ENCODE measurements around the gene KAT8.
A peak's percentile ranks its signal among the peaks of the same experiment; 100 is the strongest.
"Not testable (repeated sequence)": the region's sequence is repeated elsewhere in the genome, so short reads cannot be mapped to it uniquely, and the experiment has no call there.

The KAT8 gene

GRCh38 chr16:31149894-31150890 is 32.7 kb downstream of the KAT8 start, which contains the start of gene PRSS36:
Gene PRSS36, minus strand, starts transcription at chr16:31150066. Its CDS starts 31 bp downstream, at chr16:31150035.
- no peak for DNase-seq

GRCh38 chr16:31150976-31151375 is 33.5 kb downstream of the KAT8 start:
- not testable (repeated sequence) for DNase-seq

- no peak for DNase-seq
Observed at GRCh38 chr16:31157136-31157535, 39.7 kb downstream of the KAT8 start.

GRCh38 chr16:31167315-31167714 is 49.9 kb downstream of the KAT8 start:
- DNase-seq, result no peak

GRCh38 chr16:31168848-31169247 is 51.4 kb downstream of the KAT8 start:
- no peak for DNase-seq

- DNase-seq, result not testable (repeated sequence)
Observed at GRCh38 chr16:31170048-31170447, 52.6 kb downstream of the KAT8 start.

- DNase-seq, result peak; percentile 70
Observed at GRCh38 chr16:31177136-31177535, 59.7 kb downstream of the KAT8 start.

GRCh38 chr16:31179219-31179746 is 61.8 kb downstream of the KAT8 start:
- DNase-seq, result no peak

- DNase-seq, result peak; percentile 98
Observed at GRCh38 chr16:31179747-31180459, 62.4 kb downstream of the KAT8 start, which contains the start of gene FUS. Gene FUS, plus strand, starts transcription at chr16:31180139. Its CDS starts 76 bp downstream, at chr16:31180215.
